SK-MEL-5 (cell line): Measurements from ENCODE around the gene OTOGL. TPM values are rescaled to one million over a fixed set of nuclear protein-coding genes. Genes with fewer than 3 reads are reported as not detected.

Experiments used
- DNase-seq: peaks from one replicate; pipeline ENCODE4 v3.0.0-alpha.2; 2016; ENCODE audit warnings: low read depth, low spot score
- in situ Hi-C: cut with HindIII; loops from 2 replicates; pipeline ENCODE4 v1.10.0; 2016; ENCODE audit warnings: low sequenced_read_pairs, high pct_unique_total_duplicates, low pct_unique_long_range_greater_than_20kb
- total RNA-seq: library from RNA; depleted of rRNA; stranded (reverse); fragments of >200 nt; shearing (Covaris generic); gene quantifications from 2 replicates; pipeline ENCODE4 v1.2.3, GENCODE V29; 2014

Gene OTOGL
- total RNA-seq, 1 experiment from 2014 or later: 3.1 TPM

GRCh38 chr12:80173083-80173864 lies 73.9 kb downstream of the OTOGL start:
- in situ Hi-C loops: no loop called here
- DNase-seq: no peak

GRCh38 chr12:80175307-80175930 lies 76.1 kb downstream of the OTOGL start:
- no peak for DNase-seq
- in situ Hi-C loops: no loop called here

- in situ Hi-C loops: no loop called here
Observed at GRCh38 chr12:80176706-80177105, 77.4 kb downstream of the OTOGL start.

GRCh38 chr12:80178846-80179245 lies 79.5 kb downstream of the OTOGL start:
- DNase-seq: no peak
- in situ Hi-C loops: no loop called here

More at GRCh38 chr12:80176706-80177105, 77.4 kb downstream of the OTOGL start:
- DNase-seq: no peak

GRCh38 chr12:80183939-80184338 lies 84.6 kb downstream of the OTOGL start:
- in situ Hi-C loops: no loop called here
- peak; percentile 47 for DNase-seq

GRCh38 chr12:80184926-80185325 lies 85.6 kb downstream of the OTOGL start:
- in situ Hi-C loops: no loop called here
- DNase-seq: no peak

- in situ Hi-C loops: no loop called here
Observed at GRCh38 chr12:80186727-80187217, 87.4 kb downstream of the OTOGL start.

GRCh38 chr12:80187660-80188090 lies 88.3 kb downstream of the OTOGL start:
- DNase-seq: peak; percentile 23
- in situ Hi-C loops: no loop called here

More at GRCh38 chr12:80186727-80187217, 87.4 kb downstream of the OTOGL start:
- DNase-seq: peak; percentile 88

GRCh38 chr12:80188576-80188975 lies 89.2 kb downstream of the OTOGL start:
- DNase-seq: no peak
- in situ Hi-C loops: no loop called here

GRCh38 chr12:80189241-80189640 lies 89.9 kb downstream of the OTOGL start:
- in situ Hi-C loops: no loop called here
- DNase-seq: no peak

- in situ Hi-C loops: no loop called here
- DNase-seq: no peak
Observed at GRCh38 chr12:80190001-80190400, 90.7 kb downstream of the OTOGL start.

GRCh38 chr12:80192087-80192486 lies 92.8 kb downstream of the OTOGL start:
- DNase-seq: no peak
- in situ Hi-C loops: no loop called here

- in situ Hi-C loops: no loop called here
- no peak for DNase-seq
Observed at GRCh38 chr12:80193865-80194264, 94.5 kb downstream of the OTOGL start.

- in situ Hi-C loops: no loop called here
- peak; percentile 80 for DNase-seq
Observed at GRCh38 chr12:80195074-80195726, 95.9 kb downstream of the OTOGL start.

- no peak for DNase-seq
- in situ Hi-C loops: no loop called here
Observed at GRCh38 chr12:80195737-80196136, 96.4 kb downstream of the OTOGL start.

GRCh38 chr12:80196419-80196818 lies 97.1 kb downstream of the OTOGL start:
- no peak for DNase-seq
- in situ Hi-C loops: no loop called here

GRCh38 chr12:80198782-80199337 lies 99.5 kb downstream of the OTOGL start:
- no peak for DNase-seq
- in situ Hi-C loops: no loop called here

- in situ Hi-C loops: no loop called here
- no peak for DNase-seq
Observed at GRCh38 chr12:80199931-80200330, 100.6 kb downstream of the OTOGL start.
